Left lobe of liver (tissue), 2 donors: ENCODE results near the gene GRID2IP. TPM values are rescaled to one million over a fixed set of nuclear protein-coding genes. Genes with fewer than 3 reads are reported as not detected.
A peak's percentile ranks its signal among the peaks of the same experiment; 100 is the strongest.
"Not testable (repeated sequence)": the region's sequence is repeated elsewhere in the genome, so short reads cannot be mapped to it uniquely, and the experiment has no call there.

ENCODE experiments used
- ATAC-seq: fragments of 200-7000 bp; cut with Tn5 transposase; one replicate; pipeline ENCODE4 v1.9.1; 2020; ENCODE audit warnings: mild to moderate bottlenecking, moderate library complexity
- DNase-seq: peaks from one replicate; pipeline ENCODE4 v3.0.0-alpha.2; 2020; ENCODE audit warnings: low spot score
- total RNA-seq: library from RNA; stranded (reverse); gene quantifications from one replicate; pipeline ENCODE4 v1.2.1, GENCODE V29; 2021
- donor health status: DM: no; HTN: no; CAD: no; lungs with moderate emphysema.
- donor health status: DM: no; HTN: yes; CAD: no.

Gene GRID2IP
- not detected for total RNA-seq

- ATAC-seq (no peak), DNase-seq (no peak)
Measured at GRCh38 chr7:6551016-6551511, at the start of gene GRID2IP. GRID2IP (minus strand) TSS chr7:6551461; CDS start chr7:6551436, 25 bp downstream.

- DNase-seq: no peak
- ATAC-seq: no peak
Measured at GRCh38 chr7:6600093-6600492, 48.8 kb upstream of the GRID2IP start.

GRCh38 chr7:6590645-6591110, 39.4 kb upstream of the GRID2IP start:
- peak; percentile 42 for ATAC-seq

GRCh38 chr7:6589829-6590644, 38.8 kb upstream of the GRID2IP start, which contains the start of gene INTS15:
INTS15 (plus strand) TSS chr7:6590021; CDS start chr7:6590284, 263 bp downstream.
- peak; percentile 96 for ATAC-seq
- DNase-seq: peak; percentile 83

More at GRCh38 chr7:6590645-6591110, 39.4 kb upstream of the GRID2IP start:
- no peak for DNase-seq

GRCh38 chr7:6589151-6589828, 38.0 kb upstream of the GRID2IP start:
- ATAC-seq (no peak), DNase-seq (no peak)

- no peak for ATAC-seq
- DNase-seq: no peak
Measured at GRCh38 chr7:6588566-6588965, 37.3 kb upstream of the GRID2IP start.

- DNase-seq, ATAC-seq: not testable (repeated sequence)
Measured at GRCh38 chr7:6585746-6586432, 34.6 kb upstream of the GRID2IP start.

- DNase-seq (no peak), ATAC-seq (no peak)
Measured at GRCh38 chr7:6579446-6579845, 28.2 kb upstream of the GRID2IP start.

GRCh38 chr7:6578114-6579084, 27.1 kb upstream of the GRID2IP start:
- DNase-seq (no peak), ATAC-seq (peak; percentile 20)

- DNase-seq (peak; percentile 88), ATAC-seq (peak; percentile 98)
Measured at GRCh38 chr7:6577369-6578113, 26.3 kb upstream of the GRID2IP start, which contains the start of gene ZDHHC4. ZDHHC4 (plus strand) TSS chr7:6577454; CDS start chr7:6580562, 3,108 bp downstream.

GRCh38 chr7:6576867-6577368, 25.7 kb upstream of the GRID2IP start:
- not testable (repeated sequence) for DNase-seq

GRCh38 chr7:6576024-6576866, 25.0 kb upstream of the GRID2IP start:
- DNase-seq: no peak
- no peak for ATAC-seq

More at GRCh38 chr7:6576867-6577368, 25.7 kb upstream of the GRID2IP start:
- not testable (repeated sequence) for ATAC-seq

- no peak for ATAC-seq
- DNase-seq: no peak
Measured at GRCh38 chr7:6575281-6576023, 24.2 kb upstream of the GRID2IP start.

- ATAC-seq (no peak), DNase-seq (no peak)
Measured at GRCh38 chr7:6571160-6571779, 20.0 kb upstream of the GRID2IP start.

- ATAC-seq (no peak), DNase-seq (no peak)
Measured at GRCh38 chr7:6567886-6568285, 16.6 kb upstream of the GRID2IP start.

- no peak for DNase-seq
- ATAC-seq: no peak
Measured at GRCh38 chr7:6565655-6566054, 14.4 kb upstream of the GRID2IP start.
